ENCODE data around the gene MRTFA.

MRTFA gene

GRCh38 chr22:40446203-40446602 is 190.3 kb downstream of the MRTFA start:
- peaks cover 22% of the 10 kb centered on the region for H3K4me1 ChIP-seq (ENCODE audit: control insufficient read depth, insufficient read depth, low read length)
- H3K9me3 ChIP-seq (ENCODE audit: control insufficient read depth, low read length) = no peaks in the 10 kb centered on the region
- H3K27me3 ChIP-seq (ENCODE audit: control insufficient read depth, insufficient read depth, low read length) = no peaks in the 10 kb centered on the region
- H3K4me3 ChIP-seq (ENCODE audit: low read length) = no peak overlapping the region
- no peaks in the 10 kb centered on the region for H3K36me3 ChIP-seq (ENCODE audit: control insufficient read depth, insufficient read depth, low read length)
- H3K9ac ChIP-seq (ENCODE audit: low read length) = no peak overlapping the region

- H3K9ac ChIP-seq (ENCODE audit: low read length) = no peak overlapping the region
- H3K9me3 ChIP-seq (ENCODE audit: control insufficient read depth, low read length) = no peaks in the 10 kb centered on the region
- H3K36me3 ChIP-seq (ENCODE audit: control insufficient read depth, insufficient read depth, low read length) = no peaks in the 10 kb centered on the region
- peaks cover 24% of the 10 kb centered on the region for H3K4me1 ChIP-seq (ENCODE audit: control insufficient read depth, insufficient read depth, low read length)
- no peaks in the 10 kb centered on the region for H3K27me3 ChIP-seq (ENCODE audit: control insufficient read depth, insufficient read depth, low read length)
- H3K4me3 ChIP-seq (ENCODE audit: low read length) = no peak overlapping the region
Observed at GRCh38 chr22:40444178-40444831, 192.2 kb downstream of the MRTFA start.

- Histone ChIP-seq H3K27me3 (ENCODE audit: control insufficient read depth, insufficient read depth, low read length) (no peaks in the 10 kb centered on the region), H3K4me1 (ENCODE audit: control insufficient read depth, insufficient read depth, low read length) (peaks cover 22% of the 10 kb centered on the region), H3K36me3 (ENCODE audit: control insufficient read depth, insufficient read depth, low read length) (no peaks in the 10 kb centered on the region), H3K9ac (ENCODE audit: low read length) (no peak overlapping the region), H3K9me3 (ENCODE audit: control insufficient read depth, low read length) (no peaks in the 10 kb centered on the region), H3K4me3 (ENCODE audit: low read length) (no peak overlapping the region)
Observed at GRCh38 chr22:40443732-40444131, 192.8 kb downstream of the MRTFA start.

- H3K27me3 ChIP-seq (ENCODE audit: control insufficient read depth, insufficient read depth, low read length) = no peaks in the 10 kb centered on the region
- no peaks in the 10 kb centered on the region for H3K9me3 ChIP-seq (ENCODE audit: control insufficient read depth, low read length)
- peaks cover 30% of the 10 kb centered on the region for H3K4me1 ChIP-seq (ENCODE audit: control insufficient read depth, insufficient read depth, low read length)
- H3K9ac ChIP-seq (ENCODE audit: low read length) = no peak overlapping the region
- no peaks in the 10 kb centered on the region for H3K36me3 ChIP-seq (ENCODE audit: control insufficient read depth, insufficient read depth, low read length)
- H3K4me3 ChIP-seq (ENCODE audit: low read length) = no peak overlapping the region
Observed at GRCh38 chr22:40441761-40442390, 194.6 kb downstream of the MRTFA start.

GRCh38 chr22:40436505-40437431 is 199.8 kb downstream of the MRTFA start:
- Histone ChIP-seq H3K9me3 (ENCODE audit: control insufficient read depth, low read length) (no peaks in the 10 kb centered on the region), H3K4me1 (ENCODE audit: control insufficient read depth, insufficient read depth, low read length) (peaks cover 40% of the 10 kb centered on the region), H3K4me3 (ENCODE audit: low read length) (no peak overlapping the region), H3K36me3 (ENCODE audit: control insufficient read depth, insufficient read depth, low read length) (peaks cover 6% of the 10 kb centered on the region), H3K27me3 (ENCODE audit: control insufficient read depth, insufficient read depth, low read length) (no peaks in the 10 kb centered on the region), H3K9ac (ENCODE audit: low read length) (peak overlapping the region; percentile 50)

- peaks cover 23% of the 10 kb centered on the region for H3K4me1 ChIP-seq (ENCODE audit: control insufficient read depth, insufficient read depth, low read length)
- no peak overlapping the region for H3K9ac ChIP-seq (ENCODE audit: low read length)
- no peaks in the 10 kb centered on the region for H3K9me3 ChIP-seq (ENCODE audit: control insufficient read depth, low read length)
- H3K27me3 ChIP-seq (ENCODE audit: control insufficient read depth, insufficient read depth, low read length) = no peaks in the 10 kb centered on the region
- H3K36me3 ChIP-seq (ENCODE audit: control insufficient read depth, insufficient read depth, low read length) = peaks cover 10% of the 10 kb centered on the region
- no peak overlapping the region for H3K4me3 ChIP-seq (ENCODE audit: low read length)
Observed at GRCh38 chr22:40434745-40435144, 201.8 kb downstream of the MRTFA start.

- H3K4me3 ChIP-seq (ENCODE audit: low read length) = no peak overlapping the region
- peaks cover 23% of the 10 kb centered on the region for H3K4me1 ChIP-seq (ENCODE audit: control insufficient read depth, insufficient read depth, low read length)
- no peaks in the 10 kb centered on the region for H3K9me3 ChIP-seq (ENCODE audit: control insufficient read depth, low read length)
- H3K9ac ChIP-seq (ENCODE audit: low read length) = no peak overlapping the region
- H3K27me3 ChIP-seq (ENCODE audit: control insufficient read depth, insufficient read depth, low read length) = no peaks in the 10 kb centered on the region
- H3K36me3 ChIP-seq (ENCODE audit: control insufficient read depth, insufficient read depth, low read length) = peaks cover 10% of the 10 kb centered on the region
Observed at GRCh38 chr22:40434106-40434505, 202.4 kb downstream of the MRTFA start.

- Histone ChIP-seq H3K9ac (ENCODE audit: low read length) (no peak overlapping the region), H3K9me3 (ENCODE audit: control insufficient read depth, low read length) (no peaks in the 10 kb centered on the region), H3K36me3 (ENCODE audit: control insufficient read depth, insufficient read depth, low read length) (peaks cover 10% of the 10 kb centered on the region), H3K4me1 (ENCODE audit: control insufficient read depth, insufficient read depth, low read length) (peaks cover 23% of the 10 kb centered on the region), H3K4me3 (ENCODE audit: low read length) (no peak overlapping the region), H3K27me3 (ENCODE audit: control insufficient read depth, insufficient read depth, low read length) (no peaks in the 10 kb centered on the region)
Observed at GRCh38 chr22:40433416-40434090, 203.0 kb downstream of the MRTFA start.

- Histone ChIP-seq H3K9me3 (ENCODE audit: control insufficient read depth, low read length) (no peaks in the 10 kb centered on the region), H3K9ac (ENCODE audit: low read length) (no peak overlapping the region), H3K4me3 (ENCODE audit: low read length) (no peak overlapping the region), H3K27me3 (ENCODE audit: control insufficient read depth, insufficient read depth, low read length) (no peaks in the 10 kb centered on the region), H3K36me3 (ENCODE audit: control insufficient read depth, insufficient read depth, low read length) (peaks cover 10% of the 10 kb centered on the region), H3K4me1 (ENCODE audit: control insufficient read depth, insufficient read depth, low read length) (peaks cover 16% of the 10 kb centered on the region)
Observed at GRCh38 chr22:40432625-40433024, 203.9 kb downstream of the MRTFA start.

GRCh38 chr22:40432157-40432556 is 204.4 kb downstream of the MRTFA start:
- Histone ChIP-seq H3K4me1 (ENCODE audit: control insufficient read depth, insufficient read depth, low read length) (peaks cover 15% of the 10 kb centered on the region), H3K4me3 (ENCODE audit: low read length) (no peak overlapping the region), H3K9me3 (ENCODE audit: control insufficient read depth, low read length) (no peaks in the 10 kb centered on the region), H3K9ac (ENCODE audit: low read length) (no peak overlapping the region), H3K36me3 (ENCODE audit: control insufficient read depth, insufficient read depth, low read length) (peaks cover 10% of the 10 kb centered on the region), H3K27me3 (ENCODE audit: control insufficient read depth, insufficient read depth, low read length) (no peaks in the 10 kb centered on the region)

GRCh38 chr22:40430991-40431390 is 205.5 kb downstream of the MRTFA start:
- peaks cover 10% of the 10 kb centered on the region for H3K36me3 ChIP-seq (ENCODE audit: control insufficient read depth, insufficient read depth, low read length)

More at GRCh38 chr22:40430991-40431390, 205.5 kb downstream of the MRTFA start:
- Histone ChIP-seq H3K27me3 (ENCODE audit: control insufficient read depth, insufficient read depth, low read length) (no peaks in the 10 kb centered on the region), H3K4me3 (ENCODE audit: low read length) (no peak overlapping the region), H3K9me3 (ENCODE audit: control insufficient read depth, low read length) (no peaks in the 10 kb centered on the region), H3K4me1 (ENCODE audit: control insufficient read depth, insufficient read depth, low read length) (peaks cover 12% of the 10 kb centered on the region), H3K9ac (ENCODE audit: low read length) (no peak overlapping the region)

Measured in mucosa of stomach (tissue), 1 donor.